GM21515 (cell line): ENCODE data around the gene GNRH2.
"Not testable (repeated sequence)": the region's sequence is repeated elsewhere in the genome, so short reads cannot be mapped to it uniquely, and the experiment has no call there.

Source experiments
- ATAC-seq: cut with Tn5 transposase; IDR thresholded peaks from one replicate; pipeline ENCODE4 v1.9.1; 2021; ENCODE audit not compliant: unreplicated experiment

The GNRH2 gene

DNA sequence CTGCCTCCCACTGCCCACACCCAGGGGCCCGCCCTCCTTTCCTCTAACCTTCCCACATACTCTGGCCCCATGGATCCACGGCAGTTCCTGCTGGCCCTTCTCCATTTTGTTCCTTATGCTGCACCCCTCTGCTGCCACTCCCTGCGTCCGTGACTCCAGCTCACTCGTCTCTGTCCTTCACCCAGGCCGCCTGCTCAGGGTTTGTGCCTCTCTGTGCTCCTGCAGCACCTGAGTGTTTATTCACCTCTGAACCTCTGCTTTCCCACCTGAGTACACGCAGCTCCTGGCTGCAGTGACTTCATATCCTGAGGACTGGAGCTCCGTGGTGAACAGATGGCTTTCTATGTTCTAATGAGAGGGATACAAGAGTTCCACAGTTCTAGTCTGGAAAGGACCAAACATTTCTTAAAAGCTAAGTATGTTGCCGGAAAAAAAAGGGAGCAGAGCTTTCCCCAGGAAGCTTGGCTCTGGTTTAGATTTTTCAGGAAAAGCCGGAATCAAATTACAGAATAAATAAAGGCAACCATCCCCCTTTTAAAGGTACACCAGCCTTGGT lies 1.5 kb upstream of the GNRH2 start:
- ATAC-seq: no peak

DNA sequence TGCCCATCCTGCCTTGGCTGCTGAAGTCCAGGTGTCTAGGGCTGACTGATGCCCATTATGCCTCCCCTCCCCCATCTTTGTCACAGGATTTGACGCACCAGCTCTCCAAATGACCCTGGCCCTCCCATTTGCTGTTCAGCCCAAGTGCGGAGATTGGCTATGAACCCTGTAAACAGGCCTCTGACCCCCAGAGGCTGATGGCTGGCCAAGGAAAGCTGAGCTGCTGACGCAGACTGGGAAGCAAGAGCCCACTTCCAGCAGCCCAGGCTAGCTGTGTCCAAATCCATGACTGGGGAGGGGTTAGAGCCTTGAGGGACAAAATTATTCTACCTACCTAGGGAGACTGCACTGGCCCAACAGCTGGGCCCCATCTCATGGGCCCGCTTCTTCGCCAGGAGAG lies 797 bp upstream of the GNRH2 start:
- no peak for ATAC-seq

DNA sequence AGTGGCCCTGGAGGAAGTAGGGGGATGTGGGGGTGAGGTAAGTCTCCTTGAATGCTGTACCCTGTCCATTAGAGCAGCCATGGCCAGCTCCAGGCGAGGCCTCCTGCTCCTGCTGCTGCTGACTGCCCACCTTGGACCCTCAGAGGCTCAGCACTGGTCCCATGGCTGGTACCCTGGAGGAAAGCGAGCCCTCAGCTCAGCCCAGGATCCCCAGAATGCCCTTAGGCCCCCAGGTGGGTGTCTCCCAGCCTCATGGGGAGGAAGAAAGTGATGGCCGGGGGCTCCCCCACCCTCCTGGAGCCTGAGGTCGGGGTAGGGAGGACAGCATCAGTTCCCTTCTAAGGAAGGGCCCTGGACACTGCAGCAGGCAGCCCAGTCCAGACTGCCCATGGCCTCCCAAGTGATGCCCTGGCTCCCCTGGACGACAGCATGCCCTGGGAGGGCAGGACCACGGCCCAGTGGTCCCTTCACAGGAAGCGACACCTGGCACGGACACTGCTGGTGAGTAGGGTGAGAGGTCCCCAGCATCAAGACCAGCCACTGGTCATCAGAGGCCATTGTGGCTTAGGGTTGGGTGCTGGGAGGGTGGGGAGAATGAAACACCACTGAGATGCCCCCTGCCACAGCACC lies 1.0 kb downstream of the GNRH2 start:
- no peak for ATAC-seq

DNA sequence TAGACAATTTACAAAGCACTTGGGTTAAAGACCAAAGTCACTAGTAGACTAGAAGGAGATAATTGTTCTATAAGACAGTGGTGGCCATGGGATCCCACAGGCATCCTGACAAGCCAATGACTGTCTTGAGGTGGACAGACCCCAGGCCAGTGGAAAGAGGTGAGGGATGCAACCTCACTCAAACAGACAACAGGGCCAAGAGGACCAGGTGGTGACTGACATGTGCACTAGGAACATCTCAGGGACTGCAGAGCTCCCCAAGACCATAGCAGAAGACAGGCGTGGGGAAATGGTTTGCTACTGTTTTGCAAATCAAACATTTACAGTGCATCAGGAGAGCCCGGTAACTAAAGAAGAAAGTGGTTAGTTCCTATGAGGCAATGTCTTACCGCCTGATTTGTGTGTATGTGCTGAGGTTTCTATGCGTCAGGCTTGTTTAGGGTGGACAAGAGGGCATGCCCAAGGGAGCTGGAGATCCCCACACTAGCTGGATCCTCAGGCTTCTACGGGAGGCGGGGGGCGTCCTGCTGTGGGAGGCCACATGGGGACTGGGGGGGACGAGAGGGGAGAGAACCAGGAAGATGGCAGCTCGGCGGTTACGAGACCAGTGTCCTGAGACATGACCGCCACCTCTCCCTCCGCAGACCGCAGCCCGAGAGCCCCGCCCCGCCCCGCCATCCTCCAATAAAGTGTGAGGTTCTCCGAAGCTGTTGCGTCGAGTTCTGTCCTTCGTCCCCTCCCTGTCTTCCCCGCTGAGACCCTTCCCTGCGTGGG lies 1.8 kb downstream of the GNRH2 start:
- ATAC-seq: peak; percentile 44

DNA sequence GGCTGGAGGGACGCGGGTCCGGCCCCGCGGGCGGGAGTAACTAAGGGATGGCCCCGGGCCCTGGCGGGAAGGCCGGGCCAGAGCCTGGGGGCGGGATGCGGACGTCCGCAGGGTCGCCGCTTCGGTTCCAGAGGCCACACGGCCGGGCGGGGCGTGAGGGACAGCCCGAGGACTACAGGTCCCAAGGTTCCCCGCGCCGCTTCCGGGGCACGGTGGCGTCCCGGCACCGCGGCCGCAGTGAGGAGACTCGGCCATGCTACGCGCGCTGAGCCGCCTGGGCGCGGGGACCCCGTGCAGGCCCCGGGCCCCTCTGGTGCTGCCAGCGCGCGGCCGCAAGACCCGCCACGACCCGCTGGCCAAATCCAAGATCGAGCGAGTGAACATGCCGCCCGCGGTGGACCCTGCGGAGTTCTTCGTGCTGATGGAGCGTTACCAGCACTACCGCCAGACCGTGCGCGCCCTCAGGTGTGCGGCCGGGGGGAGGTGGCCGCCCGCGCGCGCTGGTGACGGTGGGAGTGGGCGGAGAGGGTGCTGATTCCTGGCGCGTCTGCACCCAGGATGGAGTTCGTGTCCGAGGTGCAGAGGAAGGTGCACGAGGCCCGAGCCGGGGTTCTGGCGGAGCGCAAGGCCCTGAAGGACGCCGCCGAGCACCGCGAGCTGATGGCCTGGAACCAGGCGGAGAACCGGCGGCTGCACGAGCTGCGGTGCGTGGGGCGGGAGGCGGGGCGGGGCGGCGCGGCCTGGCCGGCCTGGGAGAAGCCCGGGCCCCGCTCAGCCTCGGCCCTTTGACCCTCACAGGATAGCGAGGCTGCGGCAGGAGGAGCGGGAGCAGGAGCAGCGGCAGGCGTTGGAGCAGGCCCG lies 2.6 kb downstream of the GNRH2 start, which contains the start of gene MRPS26:
Gene MRPS26 (plus strand): TSS at position 237 of the 861 bp plus-strand sequence. CDS start 17 bp downstream, at position 254.
- peak; percentile 86 for ATAC-seq

DNA sequence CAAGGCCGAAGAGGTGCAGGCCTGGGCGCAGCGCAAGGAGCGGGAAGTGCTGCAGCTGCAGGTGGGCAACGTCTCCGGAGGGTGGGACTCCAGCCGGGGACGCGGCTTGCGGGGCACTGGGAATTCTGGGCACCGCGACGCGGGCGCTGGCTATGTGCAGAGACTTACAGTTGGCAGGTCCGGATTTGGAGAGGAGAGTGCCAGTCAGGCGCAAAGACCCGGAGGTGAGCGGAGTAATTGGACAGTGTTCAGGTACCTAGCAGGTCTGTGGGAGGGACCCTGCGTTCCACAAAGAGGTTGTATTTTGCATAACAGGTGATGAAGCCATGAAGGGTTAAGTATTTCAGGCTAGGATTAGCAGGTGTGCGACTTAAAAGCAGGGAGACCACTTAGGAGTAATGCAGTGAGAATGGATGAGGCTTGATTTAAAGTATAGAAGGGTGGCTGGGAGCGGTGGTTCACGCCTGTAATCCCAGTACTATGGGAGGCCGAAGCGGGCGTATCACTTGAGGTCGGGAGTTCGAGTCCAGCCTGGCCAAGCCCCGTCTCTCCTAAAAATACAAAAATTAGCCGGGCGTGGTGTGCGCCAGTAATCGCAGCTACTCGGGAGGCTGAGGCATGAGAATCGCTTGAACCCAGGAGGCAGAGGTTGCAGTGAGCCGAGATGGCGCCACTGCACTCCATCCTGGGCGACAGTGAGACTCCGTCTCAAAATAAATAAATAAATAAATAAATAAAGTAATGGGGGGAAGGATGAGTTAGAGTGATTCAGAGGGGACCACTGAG lies 3.4 kb downstream of the GNRH2 start:
- ATAC-seq: peak; percentile 1

DNA sequence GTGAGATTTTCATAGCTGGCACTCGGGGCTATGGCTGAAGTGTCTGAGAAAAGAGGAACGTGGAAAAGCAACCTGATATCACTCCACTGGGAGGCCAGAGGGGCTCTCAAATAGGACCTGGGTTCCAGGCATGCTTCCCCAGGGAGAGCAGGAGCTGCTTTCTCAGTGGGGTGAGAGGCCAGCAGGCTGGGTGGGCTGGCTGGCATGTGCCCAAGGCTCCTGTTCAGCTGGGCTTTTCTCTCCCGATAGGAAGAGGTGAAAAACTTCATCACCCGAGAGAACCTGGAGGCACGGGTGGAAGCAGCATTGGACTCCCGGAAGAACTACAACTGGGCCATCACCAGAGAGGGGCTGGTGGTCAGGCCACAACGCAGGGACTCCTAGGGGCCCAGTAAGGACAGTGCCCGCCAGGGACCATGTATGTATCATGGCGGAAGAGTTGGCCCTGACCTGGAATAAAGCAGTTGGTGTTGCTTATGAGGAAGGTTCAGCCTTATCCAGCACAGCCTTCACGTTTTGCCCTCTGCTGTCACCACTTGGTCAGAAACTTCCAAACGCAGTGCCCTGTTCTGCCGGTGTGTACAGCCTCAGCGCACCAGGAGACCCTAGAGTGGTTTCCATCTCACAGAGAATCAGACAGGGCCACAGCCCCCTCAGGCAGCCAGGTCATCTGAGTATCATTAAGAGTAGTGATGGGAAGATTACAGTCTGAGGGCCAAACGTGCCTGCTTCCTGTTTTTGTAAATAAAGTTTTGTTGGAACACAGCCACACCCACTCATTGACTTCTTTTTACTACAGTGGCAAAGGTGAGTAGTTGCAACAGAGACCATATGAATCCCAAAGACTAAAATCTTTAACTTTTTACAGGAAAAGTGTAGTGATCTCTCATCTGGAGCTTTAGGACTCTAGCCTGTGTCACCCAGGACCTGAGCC lies 4.3 kb downstream of the GNRH2 start:
- no peak for ATAC-seq

DNA sequence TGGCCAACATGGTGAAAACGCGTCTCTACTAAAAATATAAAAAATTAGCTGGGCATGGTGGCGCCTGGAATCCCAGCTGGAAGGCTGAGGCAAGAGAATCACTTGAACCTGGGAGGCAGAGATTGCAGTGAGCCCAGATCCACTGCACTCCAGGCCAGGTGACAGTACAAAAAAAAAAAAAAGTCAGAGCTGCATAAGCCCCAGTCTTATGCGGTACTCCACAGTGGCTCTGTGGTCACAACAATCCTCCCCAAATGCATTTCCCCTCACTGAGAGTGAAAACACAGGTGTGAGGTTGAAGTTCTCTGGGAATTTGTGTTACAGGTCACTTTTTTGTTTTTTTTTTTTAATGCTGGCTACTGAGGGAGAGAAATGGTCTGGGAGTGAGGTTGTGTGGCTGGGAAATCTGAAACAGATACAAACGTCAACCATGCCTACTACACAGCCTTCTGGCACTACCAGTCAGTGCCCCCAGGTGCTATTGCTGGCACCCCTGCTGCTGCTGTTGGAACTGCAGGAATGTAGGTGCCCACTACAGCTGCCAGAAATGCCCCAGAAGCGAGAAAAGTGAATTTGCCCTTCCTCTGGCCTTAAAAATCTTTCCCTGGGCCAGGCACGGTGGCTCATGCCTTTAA lies 8.1 kb downstream of the GNRH2 start:
- no peak for ATAC-seq

DNA sequence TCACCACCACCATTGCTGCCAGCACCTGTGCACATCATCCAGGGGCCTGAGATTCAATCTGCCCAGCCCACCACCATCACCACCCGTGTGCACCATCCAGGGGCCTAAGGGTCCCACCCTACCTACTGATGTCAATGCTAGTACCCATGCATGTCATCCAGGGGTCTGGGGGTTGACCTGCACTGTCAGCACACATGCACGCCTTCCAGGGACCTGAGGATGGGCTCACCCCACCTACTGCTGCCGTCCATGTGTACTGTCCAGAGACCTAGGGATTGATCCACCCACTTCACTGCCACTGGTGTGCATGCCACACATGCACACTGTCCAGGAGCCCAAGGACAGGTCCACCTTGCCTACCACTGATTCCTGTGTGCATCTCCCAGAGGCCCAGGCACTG lies 16.1 kb downstream of the GNRH2 start:
- ATAC-seq: no peak

DNA sequence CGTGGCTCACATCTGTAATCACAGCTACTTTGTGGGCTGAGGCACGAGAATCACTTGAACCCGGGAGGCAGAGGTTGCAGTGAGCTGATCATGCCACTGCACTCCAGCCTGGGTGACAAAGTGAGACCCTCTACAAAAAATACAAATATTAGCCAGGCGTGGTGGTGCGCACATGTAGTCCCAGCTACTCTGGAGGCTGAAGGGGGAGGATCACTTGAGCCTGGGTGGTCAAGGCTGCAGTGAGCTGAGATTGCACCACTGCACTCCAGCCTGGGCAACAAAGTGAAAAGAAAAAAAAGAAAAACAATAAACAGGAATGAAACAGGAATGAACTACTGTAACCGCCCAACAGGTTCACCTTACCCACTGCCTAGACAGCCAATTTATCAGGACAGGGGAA lies 20.7 kb downstream of the GNRH2 start:
- not testable (repeated sequence) for ATAC-seq

DNA sequence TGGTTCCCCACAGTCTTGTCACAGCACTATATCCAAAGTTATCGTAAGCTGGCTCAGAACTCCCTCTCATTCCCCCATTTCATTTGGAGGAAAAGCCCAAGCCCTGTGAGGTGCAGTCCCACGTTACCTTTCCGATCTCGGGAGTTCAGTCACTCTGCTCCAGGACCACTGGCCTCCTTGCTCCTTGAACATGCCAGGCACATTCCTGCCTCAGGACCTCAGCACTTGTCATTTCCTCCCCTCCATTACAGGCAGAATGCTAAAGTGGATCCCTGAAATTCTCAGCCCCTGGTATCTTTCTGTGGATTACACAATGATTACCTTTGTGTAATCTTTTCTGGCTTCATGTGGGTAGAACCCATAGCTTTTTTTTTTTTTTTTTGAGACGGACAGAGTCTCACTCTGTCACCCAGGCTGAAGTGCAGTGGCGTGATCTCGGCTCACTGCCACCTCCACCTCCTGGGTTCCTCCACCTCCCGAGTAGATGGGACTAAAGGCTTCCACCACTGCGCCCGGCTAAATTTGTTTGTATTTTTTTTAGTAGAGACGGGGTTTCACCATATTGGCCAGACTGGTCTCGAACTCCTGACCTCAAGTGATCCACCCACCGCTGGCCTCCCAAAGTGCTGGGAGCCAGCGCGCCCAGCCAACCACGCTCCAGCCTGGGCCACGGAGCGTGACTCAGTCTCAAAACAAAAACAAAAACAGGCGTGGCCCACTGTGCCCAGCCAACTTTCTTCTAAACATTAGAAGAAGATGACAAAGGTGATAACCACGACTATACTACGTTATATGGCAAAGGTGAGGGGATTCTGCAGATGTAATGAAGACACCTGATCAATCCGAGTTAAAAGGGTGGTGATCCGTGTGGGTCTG lies 24.0 kb downstream of the GNRH2 start:
- no peak for ATAC-seq

DNA sequence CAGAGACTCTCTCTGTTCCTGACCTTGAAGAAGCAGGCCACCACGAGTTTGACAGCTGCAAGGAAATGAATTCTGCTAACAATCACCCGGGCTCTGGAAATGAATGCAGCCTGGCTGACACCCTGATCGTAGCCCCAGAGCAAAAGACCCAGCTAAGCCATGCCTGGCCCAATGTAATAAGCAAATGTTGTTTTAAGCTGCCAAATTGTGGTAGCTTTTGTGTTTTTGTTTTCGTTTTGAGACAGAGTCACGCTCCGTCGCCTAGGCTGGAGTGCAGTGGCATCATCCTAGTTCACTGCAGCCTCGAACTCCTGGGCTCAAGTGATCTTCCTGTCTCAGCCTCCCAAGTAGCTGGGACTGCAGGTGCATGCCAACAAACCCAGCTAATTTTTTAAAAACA lies 24.7 kb downstream of the GNRH2 start:
- no peak for ATAC-seq

DNA sequence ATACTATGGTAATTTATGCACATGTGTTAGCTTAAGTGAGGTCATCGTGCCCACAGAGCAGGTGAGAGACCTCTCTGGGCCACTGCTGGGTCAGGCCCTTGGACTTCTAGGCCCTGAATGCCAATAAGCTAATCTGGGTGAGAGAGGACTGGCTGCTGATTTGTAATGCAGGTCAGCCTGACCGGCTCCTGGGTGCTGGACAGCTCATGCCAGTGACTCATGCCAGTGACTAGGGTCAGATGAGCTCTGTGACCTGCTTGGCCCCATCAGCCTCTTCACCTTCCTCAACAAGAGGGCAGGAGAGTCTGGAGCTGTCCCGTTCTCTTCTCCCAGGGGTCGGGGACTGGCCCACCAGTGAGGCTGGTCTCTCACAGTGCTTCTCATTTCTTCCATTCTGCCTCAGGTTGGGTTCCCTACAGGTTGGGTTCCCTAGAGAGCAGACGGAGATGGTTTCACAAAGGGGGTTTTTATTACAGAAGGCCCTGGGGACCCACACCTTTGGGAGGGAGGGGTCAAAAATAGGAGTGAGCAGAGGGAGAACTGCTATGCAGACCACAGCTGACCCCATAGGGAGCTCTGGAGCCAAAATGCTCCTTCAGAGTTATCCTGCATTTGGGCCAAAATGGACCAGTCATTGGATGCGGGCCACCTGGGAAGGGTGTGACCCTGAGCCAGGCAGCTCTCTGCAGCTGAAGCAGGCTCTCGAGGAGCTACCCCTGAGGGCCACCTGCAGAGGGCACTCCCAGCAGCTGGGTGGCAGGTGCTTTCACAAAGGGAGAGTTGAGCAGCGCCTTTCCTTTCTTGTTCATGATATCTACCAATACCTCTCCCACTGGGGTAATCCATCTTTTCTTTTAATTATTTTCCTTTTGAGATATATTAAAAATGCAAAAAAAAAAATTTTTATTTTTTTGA lies 25.8 kb downstream of the GNRH2 start:
- no peak for ATAC-seq

DNA sequence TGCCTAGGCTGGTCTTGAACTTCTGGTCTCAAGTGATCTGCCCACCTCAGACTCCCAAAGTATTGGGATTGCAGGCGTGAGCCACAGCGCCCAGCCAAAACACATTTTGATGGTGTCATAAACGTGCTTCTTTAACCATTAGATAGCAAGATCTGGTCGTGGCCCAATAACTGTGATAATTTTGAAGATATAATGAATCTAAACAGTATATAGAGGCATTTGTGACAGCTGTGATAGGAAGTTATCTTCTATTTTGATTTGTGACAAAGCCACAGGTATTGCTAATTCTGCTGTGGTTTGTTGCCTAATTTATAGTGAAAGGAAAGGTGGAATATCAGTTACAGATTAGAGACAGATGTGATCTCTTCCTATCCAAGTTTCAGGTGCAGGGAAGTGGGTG lies 27.3 kb downstream of the GNRH2 start:
- no peak for ATAC-seq

DNA sequence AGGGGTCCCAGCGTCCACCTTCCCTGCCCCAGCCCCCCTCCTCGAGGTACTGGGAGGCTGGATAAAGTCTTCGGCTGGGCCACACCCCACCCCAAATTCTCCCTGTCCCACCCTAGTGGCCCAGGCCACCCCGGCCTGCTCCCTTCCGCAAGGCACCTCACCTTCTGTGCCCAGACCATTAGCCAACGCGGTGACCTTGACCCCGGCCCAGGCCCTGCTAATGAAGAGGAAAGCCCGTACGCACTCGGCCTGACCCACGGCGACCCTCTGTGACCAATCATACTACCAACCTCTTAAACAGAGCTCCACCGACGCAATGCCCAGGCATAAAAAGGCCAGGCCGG lies 27.8 kb downstream of the GNRH2 start:
- ATAC-seq: no peak

DNA sequence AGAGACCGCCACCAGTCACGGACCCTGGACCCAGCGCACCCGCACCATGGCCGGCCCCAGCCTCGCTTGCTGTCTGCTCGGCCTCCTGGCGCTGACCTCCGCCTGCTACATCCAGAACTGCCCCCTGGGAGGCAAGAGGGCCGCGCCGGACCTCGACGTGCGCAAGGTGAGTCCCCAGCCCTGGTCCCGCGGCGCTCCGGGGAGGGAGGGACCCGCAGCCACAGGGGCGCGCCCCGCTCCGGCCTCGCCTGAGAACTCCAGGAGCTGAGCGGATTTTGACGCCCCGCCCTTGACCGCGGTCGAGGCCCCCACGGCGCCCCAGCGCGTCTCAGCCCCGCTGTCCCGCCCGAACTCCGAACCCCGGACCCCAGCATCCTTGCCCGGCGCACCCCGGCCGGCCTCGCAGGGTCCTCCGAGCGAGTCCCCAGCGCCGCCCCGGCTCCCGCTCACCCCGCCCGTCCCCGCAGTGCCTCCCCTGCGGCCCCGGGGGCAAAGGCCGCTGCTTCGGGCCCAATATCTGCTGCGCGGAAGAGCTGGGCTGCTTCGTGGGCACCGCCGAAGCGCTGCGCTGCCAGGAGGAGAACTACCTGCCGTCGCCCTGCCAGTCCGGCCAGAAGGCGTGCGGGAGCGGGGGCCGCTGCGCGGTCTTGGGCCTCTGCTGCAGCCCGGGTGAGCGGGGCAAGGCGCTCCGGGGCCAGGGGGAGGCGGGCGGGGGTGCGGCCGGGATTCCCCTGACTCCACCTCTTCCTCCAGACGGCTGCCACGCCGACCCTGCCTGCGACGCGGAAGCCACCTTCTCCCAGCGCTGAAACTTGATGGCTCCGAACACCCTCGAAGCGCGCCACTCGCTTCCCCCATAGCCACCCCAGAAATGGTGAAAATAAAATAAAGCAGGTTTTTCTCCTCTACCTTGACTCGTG lies 28.4 kb downstream of the GNRH2 start, which contains the start of gene OXT:
Gene OXT (plus strand): TSS at position 11 of the 920 bp plus-strand sequence. CDS start 36 bp downstream, at position 47.
- no peak for ATAC-seq
